GM12878 (cell line): ENCODE data around the gene FBXO7. TPM values are rescaled to one million over a fixed set of nuclear protein-coding genes. Genes with fewer than 3 reads are reported as not detected.

Experiments used
- ATAC-seq: fragments of 200-7000 bp; cut with Tn5 transposase; 3 replicates; pipeline ENCODE4 v1.9.1; 2020; ENCODE audit warnings: mild to moderate bottlenecking, moderate library complexity
- BruUV-seq: library from RNA; stranded (reverse); fragments of 400-500 nt; replicated peaks from 2 replicates; lab custom pipeline; 2021; lab: Mats Ljungman, UMichigan
- CTCF ChIA-PET: fragments of 300-600 bp; sonication (Branson Sonifier 250); formaldehyde crosslinking; extraction: SDS; loops from one replicate; lab custom pipeline; 2021; ENCODE audit warnings: inconsistent platforms; lab: Yijun Ruan, JAX
- POLR2A ChIA-PET: fragments of 350-600 bp; formaldehyde crosslinking; extraction: SDS; loops from one replicate; lab custom pipeline; 2021; ENCODE audit warnings: inconsistent platforms; lab: Charles Lee
- RAD21 ChIA-PET: fragments of 300-600 bp; sonication (Branson Sonifier 250); formaldehyde crosslinking; loops from one replicate; lab custom pipeline; 2023; ENCODE audit warnings: antibody characterized with exemption; ENCODE audit not compliant: unreplicated experiment; lab: Charles Lee
- SMC1A ChIA-PET: fragments of 300-600 bp; sonication (Branson Sonifier 250); formaldehyde crosslinking; loops from one replicate; lab custom pipeline; 2023; ENCODE audit not compliant: unreplicated experiment, uncharacterized antibody; lab: Charles Lee
- DNase-seq: peaks from one replicate; pipeline ENCODE4 v3.0.0-alpha.2; 2011; ENCODE audit warnings: low read depth, low spot score
- FAIRE-seq: peaks from 3 replicates; lab custom pipeline; 2011; peaks lifted over from hg19 to GRCh38; lab: Jason Lieb, UNC
- H2AFZ ChIP-seq: 2 replicates; pipeline ENCODE4 v1.6.0; 2011; ENCODE audit warnings: low read depth, low read length, control low read depth; ENCODE audit not compliant: control insufficient read depth
- H3K27ac ChIP-seq: 2 replicates; pipeline ENCODE4 v1.5.1; 2011; ENCODE audit warnings: control low read depth; ENCODE audit not compliant: control insufficient read depth, insufficient read depth
- H3K27me3 ChIP-seq, 2 experiments: replicated peaks in 1 of 2; 2 replicates each; pipeline versions ENCODE4 v1.6.0 to v1.6.1; 2011; ENCODE audit warnings: low read length in 1 of 2; ENCODE audit not compliant: control insufficient read depth in 2 of 2, insufficient read depth in 2 of 2
- H3K36me3 ChIP-seq, 2 experiments: 2 replicates each; pipeline ENCODE4 v1.5.1; 2011; ENCODE audit warnings: low read length in 1 of 2; ENCODE audit not compliant: control insufficient read depth in 2 of 2, insufficient read depth in 2 of 2
- H3K4me1 ChIP-seq: 2 replicates; pipeline ENCODE4 v1.6.1; 2011; ENCODE audit warnings: mild to moderate bottlenecking, low read length, moderate library complexity, mixed read lengths; ENCODE audit not compliant: control insufficient read depth, insufficient read depth
- H3K4me2 ChIP-seq: 2 replicates; pipeline ENCODE4 v1.6.0; 2011; ENCODE audit warnings: control low read depth; ENCODE audit not compliant: control insufficient read depth, insufficient read depth
- H3K4me3 ChIP-seq: fragments of 200-600 bp; sonication (generic); 2 replicates; pipeline ENCODE4 v1.5.1; 2016
- H3K79me2 ChIP-seq: 2 replicates; pipeline ENCODE4 v1.6.0; 2011; ENCODE audit warnings: low read length; ENCODE audit not compliant: control insufficient read depth, insufficient read depth
- H3K9ac ChIP-seq: 2 replicates; pipeline ENCODE4 v1.8.0; 2011; ENCODE audit warnings: low read length, control low read depth, mixed read lengths; ENCODE audit not compliant: control insufficient read depth, insufficient read depth
- H3K9me3 ChIP-seq: replicated peaks from 3 replicates; pipeline ENCODE4 v1.5.1; 2011; ENCODE audit warnings: mild to moderate bottlenecking, low read length; ENCODE audit not compliant: control insufficient read depth, insufficient read depth
- H4K20me1 ChIP-seq: 2 replicates; pipeline ENCODE4 v1.6.0; 2011; ENCODE audit not compliant: control insufficient read depth, insufficient read depth
- CTCF ChIP-seq, 3 experiments: IDR thresholded peaks in 2 of 3; conservative IDR thresholded peaks in 1 of 3; 2 replicates each; pipeline ENCODE4 v1.5.1; 2011; ENCODE audit warnings: low read depth in 3 of 3, low read length in 3 of 3, mild to moderate bottlenecking in 3 of 3, control low read depth in 2 of 3, moderate library complexity in 2 of 3, inconsistent platforms in 1 of 3, mixed read lengths in 1 of 3; ENCODE audit not compliant: control insufficient read depth in 2 of 3, insufficient read depth in 1 of 3; ENCODE audit errors: extremely low read depth in 1 of 3
- KLF5 ChIP-seq: fragments of 450-650 bp; IDR thresholded peaks from 2 replicates; pipeline ENCODE4 v1.6.1; 2014; ENCODE audit warnings: mild to moderate bottlenecking; ENCODE audit not compliant: partially characterized antibody
- RAD21 ChIP-seq: IDR thresholded peaks from 2 replicates; pipeline ENCODE4 v1.6.1; 2011; ENCODE audit warnings: mild to moderate bottlenecking, low read depth, low read length, moderate library complexity; ENCODE audit not compliant: insufficient read depth
- SMC3 ChIP-seq: IDR thresholded peaks from 2 replicates; pipeline ENCODE4 v1.6.1; 2011; ENCODE audit warnings: low read length, improper control_type of control experiment, borderline replicate concordance
- TBL1XR1 ChIP-seq: IDR thresholded peaks from 2 replicates; pipeline ENCODE4 v1.6.1; 2012; ENCODE audit warnings: low read depth, low read length, improper control_type of control experiment
- USF2 ChIP-seq: IDR thresholded peaks from 2 replicates; pipeline ENCODE4 v1.6.1; 2011; ENCODE audit warnings: low read depth, low read length, improper control_type of control experiment, borderline replicate concordance
- ZNF592 ChIP-seq: fragments of 450-650 bp; IDR thresholded peaks from 2 replicates; pipeline ENCODE4 v1.6.1; 2017; ENCODE audit warnings: mild to moderate bottlenecking, moderate library complexity
- WGBS: methylation state at CpG from one replicate; pipeline ENCODE4 v1.1.6; 2016; ENCODE audit warnings: low lambda C conversion rate; ENCODE audit not compliant: insufficient replicate concordance, insufficient coverage; ENCODE audit errors: missing lambda C conversion rate; 5-methylcytosine and 5-hydroxymethylcytosine counted together
- in situ Hi-C: fragments of 300-500 bp; cut with MboI; formaldehyde crosslinking; loops from 9 replicates; pipeline ENCODE4 v1.14.3; 2018; ENCODE audit warnings: mixed read lengths
- intact Hi-C: fragments of 100-400 bp; cut with micrococcal nuclease; formaldehyde crosslinking; loops from one replicate; pipeline ENCODE4 v1.14.2; 2022; ENCODE audit not compliant: unreplicated experiment
- polyA plus RNA-seq, 11 experiments: library from polyadenylated mRNA; depleted of rRNA in 4 of 11; unstranded in 6 of 11; stranded (reverse) in 5 of 11; fragments of >200 nt; fragmentation: Nextera tagmentation in 4 of 11; fragmentation: Illumina TruSeq in 1 of 11; extraction: Ambion mirVana in 4 of 11; extraction: Trizol in 1 of 11; gene quantifications; 1 replicate in 1 of 11; 2 replicates in 10 of 11; pipeline versions ENCODE4 v1.2.1 to v1.2.3, GENCODE V29; 2011 to 2016; ENCODE audit warnings: inconsistent platforms in 2 of 11, missing spikeins in 2 of 11, low read depth in 1 of 11
- total RNA-seq, 4 experiments: library from RNA; depleted of rRNA in 3 of 4; stranded (reverse); fragments of >200 nt in 3 of 4; fragmentation: Illumina TruSeq in 1 of 4; extraction: Trizol in 1 of 4; gene quantifications; 2 replicates each; pipeline versions ENCODE4 v1.2.1 to v1.2.3, GENCODE V29; 2013 to 2021

FBXO7 gene
- total and polyA plus RNA-seq, 10 of the 15 experiments (the other 5 are each of a cell fraction or from before 2014, with no cell fraction given), result 37.3 to 192 (median 110) TPM

GRCh38 chr22:32430352-32430751, 44.3 kb upstream of the FBXO7 start (continued):
- TF ChIP-seq ZNF592, result no peak

- no peak overlapping the region for H3K9ac ChIP-seq
- no TSS peak for BruUV-seq
- ChIA-PET CTCF (interaction anchor here (0.6 to 2.0 kb wide), 13 partner anchors 9 to 467 kb away, joined by 3 to 9 read pairs (median 4); partner anchors contain the start of gene RTCB), SMC1A (interaction anchor here (0.7 to 1.2 kb wide), 3 partner anchors 28 to 53 kb away, joined by 3 to 4 read pairs (median 3); no protein-coding TSS in a partner anchor), POLR2A (no interaction called here), RAD21 (interaction anchor here (1.1 to 1.5 kb wide), 4 partner anchors 32 to 760 kb away, joined by 3 to 4 read pairs (median 3); partner anchors contain the start of gene RTCB)
- H4K20me1 ChIP-seq, result no peaks in the 10 kb centered on the region
- H2AFZ ChIP-seq, result no peak overlapping the region
- FAIRE-seq, result no peak
- no peak for DNase-seq
- peak; percentile 84 for ATAC-seq
- H3K4me2 ChIP-seq, result no peak overlapping the region
- H3K27me3 ChIP-seq, result peaks cover 3 to 5% of the 10 kb centered on the region in 2 experiments; a peak in 2 of 4 replicates
- H3K27ac ChIP-seq, result no peak overlapping the region
- intact Hi-C loops (no loop called here), in situ Hi-C loops (no loop called here)
- H3K79me2 ChIP-seq, result no peaks in the 10 kb centered on the region
- no peaks in the 10 kb centered on the region for H3K4me1 ChIP-seq
- no peak overlapping the region for H3K4me3 ChIP-seq
- TF ChIP-seq RAD21 (peak; percentile 63), TBL1XR1 (no peak), USF2 (no peak), CTCF (IDR thresholded peaks at IDR 0.05 in 2 of 3, conservative IDR thresholded peaks at IDR 0.05 in 1 of 3; ENCODE audit: control insufficient read depth in 2 of 3, extremely low read depth in 1 of 3, insufficient read depth in 1 of 3, low read depth in 3 of 3, low read length in 3 of 3) (peak; percentile 41 to 65 (median 53); a peak in 5 of 6 replicates), KLF5 (no peak), SMC3 (peak; percentile 56; the same call in 1 of the 2 replicates)
- TF ChIP-seq, all 136 proteins: peak for 3
- 25% methylated on average over 6 of the region's 6 CpGs for WGBS
- no peaks in the 10 kb centered on the region for H3K36me3 ChIP-seq
- H3K9me3 ChIP-seq, result no peaks in the 10 kb centered on the region
Measured at GRCh38 chr22:32444068-32444467, 30.5 kb upstream of the FBXO7 start.
